Stimulated activated CD8-positive, alpha-beta memory T cell treated with anti-CD3 and anti-CD28 coated beads, Interleukin-12 subunit alpha, Interleukin-12 subunit beta, amount 100 ng/mL, for 1 hour (primary cell): Measurements from ENCODE around the gene HYAL3.

Experiments used
- DNase-seq: peaks from one replicate; pipeline ENCODE4 v3.0.0-alpha.2; 2020; ENCODE audit warnings: low read depth

The HYAL3 gene, protein sequence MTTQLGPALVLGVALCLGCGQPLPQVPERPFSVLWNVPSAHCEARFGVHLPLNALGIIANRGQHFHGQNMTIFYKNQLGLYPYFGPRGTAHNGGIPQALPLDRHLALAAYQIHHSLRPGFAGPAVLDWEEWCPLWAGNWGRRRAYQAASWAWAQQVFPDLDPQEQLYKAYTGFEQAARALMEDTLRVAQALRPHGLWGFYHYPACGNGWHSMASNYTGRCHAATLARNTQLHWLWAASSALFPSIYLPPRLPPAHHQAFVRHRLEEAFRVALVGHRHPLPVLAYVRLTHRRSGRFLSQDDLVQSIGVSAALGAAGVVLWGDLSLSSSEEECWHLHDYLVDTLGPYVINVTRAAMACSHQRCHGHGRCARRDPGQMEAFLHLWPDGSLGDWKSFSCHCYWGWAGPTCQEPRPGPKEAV

DNA sequence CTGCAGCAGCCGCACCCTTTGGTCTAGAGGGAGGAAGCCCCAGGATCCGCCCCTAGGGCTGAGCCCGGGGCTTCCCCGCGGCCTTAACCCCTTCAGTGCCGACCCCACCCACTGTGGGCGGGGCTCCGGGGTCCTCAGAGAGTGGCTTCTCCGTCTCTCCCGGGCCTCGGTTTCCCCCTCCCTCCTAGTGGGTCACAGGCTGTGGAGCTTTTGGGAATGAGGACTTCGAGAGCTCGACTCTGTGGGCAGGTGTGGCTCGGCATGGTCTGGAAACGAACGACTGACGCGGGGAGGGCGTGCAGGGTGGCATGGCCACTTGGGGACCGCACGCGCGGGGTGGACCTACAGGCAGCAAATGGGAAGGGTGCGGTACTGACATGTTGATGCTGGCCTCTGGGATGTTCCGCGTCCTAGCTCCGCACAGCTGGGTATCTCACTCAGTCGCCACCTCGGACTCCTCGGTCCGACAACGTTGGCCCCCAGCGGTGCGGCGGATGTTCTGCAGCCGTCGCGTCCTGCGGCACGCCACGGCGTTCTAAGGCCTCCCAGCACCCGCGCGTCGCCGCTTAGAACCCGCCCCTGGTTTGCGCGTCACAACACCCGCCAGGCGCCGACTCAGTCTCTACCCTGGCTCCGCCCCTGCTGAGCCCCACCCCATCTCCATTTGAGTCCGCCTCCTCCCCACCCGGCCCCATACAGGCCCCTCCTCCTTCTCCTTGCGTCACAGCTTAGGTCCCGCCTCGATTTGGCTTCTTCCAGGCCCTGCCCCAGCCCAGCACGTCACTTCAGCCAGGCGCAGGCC is at the start of gene HYAL3, which contains the start of gene NAA80:
Gene HYAL3 (minus strand): TSS at position 570 of the 802 bp plus-strand sequence. CDS start 3,803 bp downstream, outside the sequence.
Gene NAA80 (minus strand): TSS at position 570 of the 802 bp plus-strand sequence. CDS start 1,942 bp downstream, outside the sequence.
- peak; percentile 99 for DNase-seq

DNA sequence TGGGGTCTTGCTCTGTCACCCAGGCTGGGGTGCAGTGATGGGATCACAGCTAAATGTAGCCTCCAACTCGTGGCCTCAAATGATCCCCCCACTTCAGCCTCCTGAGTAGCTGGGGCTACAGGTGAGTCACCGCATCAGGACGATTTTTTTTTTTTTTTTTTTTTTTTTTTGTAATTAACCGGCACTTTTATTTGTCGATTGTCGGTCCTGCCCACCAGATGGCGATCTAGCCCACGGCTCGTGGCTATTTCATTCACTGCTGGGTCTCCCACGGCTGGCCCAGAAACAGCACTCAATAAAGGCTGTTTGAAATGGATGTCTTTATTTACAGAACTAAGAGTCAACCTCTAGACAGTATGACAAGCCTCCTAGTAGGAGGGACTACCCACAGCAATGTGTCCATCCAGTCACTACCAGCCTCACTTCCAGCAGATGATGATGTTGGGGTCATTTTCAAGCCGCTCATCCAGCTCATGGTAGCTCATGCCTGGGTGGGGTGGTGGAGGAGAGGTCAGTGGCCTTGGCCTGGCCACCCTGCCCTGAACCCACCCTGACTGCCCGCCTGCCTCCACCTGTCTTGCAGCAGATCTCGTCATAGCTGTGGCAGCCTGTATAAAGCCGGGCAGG is 48.1 kb upstream of the HYAL3 start:
- DNase-seq = peak; percentile 60

DNA sequence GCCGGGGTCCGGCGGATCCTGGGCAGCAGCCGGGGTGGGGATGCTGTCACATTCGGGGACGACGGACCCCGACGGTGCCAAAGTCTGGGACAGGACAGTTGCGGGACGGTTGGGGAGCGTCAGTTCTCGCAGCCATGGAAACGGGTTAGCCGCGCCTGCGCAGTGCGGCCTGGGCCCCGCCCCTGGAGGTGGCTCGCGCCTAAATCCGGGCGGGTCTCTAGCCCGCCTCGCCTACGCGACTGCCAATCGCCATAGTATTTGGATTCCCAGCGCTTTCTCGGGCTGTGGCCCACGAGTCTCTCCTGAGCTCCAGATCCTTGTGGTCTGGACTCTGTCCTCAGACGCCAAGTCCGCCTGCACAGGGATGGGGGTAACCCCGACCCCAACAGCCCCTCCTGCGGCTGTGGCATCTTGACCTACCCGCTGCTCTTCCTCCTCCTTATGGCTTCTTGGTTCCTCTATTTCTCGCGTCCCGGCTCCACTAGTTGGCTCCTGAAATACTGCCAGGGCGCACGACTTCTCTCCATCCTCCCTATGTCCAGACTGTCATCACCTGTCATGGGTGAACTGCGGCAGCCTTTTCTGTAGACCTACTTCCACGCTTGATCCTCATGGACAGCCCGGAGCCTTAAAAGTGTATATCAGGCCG is 46.5 kb upstream of the HYAL3 start, which contains the start of gene ZMYND10:
Gene ZMYND10 (minus strand): TSS at position 147 of the 649 bp plus-strand sequence. CDS start 153 bp downstream, outside the sequence.
- peak; percentile 56 for DNase-seq

DNA sequence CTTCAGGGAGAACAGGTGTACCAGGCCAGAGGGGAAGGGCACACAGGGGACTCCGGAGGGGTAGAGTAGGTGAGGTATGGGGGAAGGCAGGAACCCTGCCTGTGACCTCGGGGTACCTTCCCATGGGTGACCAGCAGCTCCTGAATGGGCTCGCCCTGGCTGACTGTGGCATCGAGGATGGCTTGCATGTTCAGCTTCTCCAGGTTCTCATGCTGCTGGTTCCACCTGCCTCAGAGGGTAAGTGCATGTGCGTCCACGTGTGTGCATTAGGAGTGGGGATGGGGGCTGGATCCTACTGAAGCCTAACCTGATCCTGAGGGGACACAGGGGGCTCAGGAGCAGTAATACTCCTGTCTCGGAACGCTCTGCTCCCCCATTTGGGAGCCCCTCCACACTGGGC is 45.8 kb upstream of the HYAL3 start:
- DNase-seq = no peak

DNA sequence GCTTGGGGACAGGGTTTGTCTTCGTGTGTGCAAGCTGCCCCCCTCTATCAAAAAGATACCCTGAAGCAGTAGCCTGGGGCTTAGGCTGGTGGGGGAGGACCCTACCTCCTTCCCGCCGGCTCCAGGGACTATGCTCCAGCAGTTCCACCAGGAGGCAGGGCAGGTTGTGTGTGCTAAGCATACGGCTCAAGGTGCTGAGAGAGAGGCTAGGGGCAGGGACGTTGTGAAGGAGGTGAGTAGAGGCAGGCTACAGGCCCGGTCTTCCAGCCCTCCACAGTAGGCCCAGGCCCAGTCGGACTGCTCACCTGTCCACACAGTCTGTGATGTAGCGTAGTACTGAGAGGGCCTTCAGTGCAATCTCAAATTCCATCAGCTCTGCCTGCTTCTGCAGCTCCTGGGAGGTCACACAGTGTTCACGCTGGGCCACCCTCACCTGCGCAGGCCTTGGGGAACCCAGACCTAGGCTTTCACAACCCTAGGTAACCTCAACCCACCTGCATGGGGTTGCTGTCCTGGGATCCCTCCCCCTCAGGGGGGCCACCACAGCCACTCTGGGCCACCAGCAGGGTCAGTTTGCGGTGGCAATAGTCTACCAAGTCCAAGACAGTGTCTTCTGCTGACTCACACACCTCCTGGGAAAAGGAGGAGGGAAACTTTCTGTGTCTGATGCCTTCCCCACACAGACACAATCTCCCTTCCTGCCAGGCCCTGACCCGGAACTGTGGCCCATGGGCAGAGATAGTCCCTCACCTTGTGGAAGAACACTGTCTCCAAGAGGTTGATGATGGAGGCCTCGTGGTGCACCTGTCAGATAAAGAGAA is 43.8 kb upstream of the HYAL3 start:
- no peak for DNase-seq

DNA sequence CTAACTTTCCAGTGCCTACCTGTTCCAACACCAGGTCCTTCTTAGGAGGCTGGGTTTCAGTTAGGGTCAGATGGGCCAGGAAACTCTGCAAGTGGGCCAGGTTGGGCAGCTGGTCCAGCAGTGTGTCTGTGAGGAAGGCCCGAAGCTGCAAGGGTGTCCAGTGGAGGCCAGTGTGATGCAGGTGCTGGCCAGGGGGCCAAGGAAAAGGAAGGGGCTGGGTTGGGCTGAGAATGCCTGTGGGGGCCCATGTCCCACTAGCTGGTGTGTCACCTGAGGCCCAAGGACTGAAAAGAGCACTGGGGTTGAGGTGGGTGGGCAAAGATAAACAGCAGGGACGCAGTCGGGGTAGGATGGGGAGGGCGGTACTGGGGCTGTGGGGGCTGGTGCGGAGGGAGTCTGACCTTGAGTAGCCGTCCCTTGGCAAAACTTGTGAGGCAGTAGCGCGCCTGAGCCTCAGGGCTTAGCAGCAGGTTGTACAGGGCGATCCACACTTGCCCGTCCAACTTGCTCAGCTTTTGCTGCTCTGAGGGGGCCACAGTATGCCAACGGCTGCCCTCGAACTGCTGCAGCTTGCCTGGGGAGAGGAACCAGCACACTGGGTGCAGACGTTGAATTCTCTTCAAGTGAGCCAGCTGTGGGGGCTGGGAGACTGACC is 42.9 kb upstream of the HYAL3 start:
- DNase-seq = no peak

DNA sequence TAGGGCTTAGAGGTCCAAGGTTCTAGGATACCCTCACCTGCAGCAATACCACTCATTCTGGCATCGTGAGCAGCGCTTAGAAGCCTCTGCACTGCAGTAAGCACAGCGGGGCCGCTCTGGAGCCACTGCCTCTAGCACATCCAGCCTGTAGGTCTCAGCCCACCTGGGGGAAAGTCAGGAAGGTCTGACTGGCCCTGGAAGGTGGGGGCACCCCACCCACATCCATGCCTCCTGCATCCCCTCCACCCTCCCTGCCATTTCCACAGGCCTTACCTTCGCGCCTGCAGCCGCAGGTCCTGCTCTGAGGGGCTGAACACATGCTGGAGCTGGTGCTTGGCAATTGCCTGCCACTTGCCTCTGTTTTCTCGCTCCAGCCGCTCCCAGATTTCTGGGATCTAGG is 42.3 kb upstream of the HYAL3 start:
- DNase-seq = no peak

DNA sequence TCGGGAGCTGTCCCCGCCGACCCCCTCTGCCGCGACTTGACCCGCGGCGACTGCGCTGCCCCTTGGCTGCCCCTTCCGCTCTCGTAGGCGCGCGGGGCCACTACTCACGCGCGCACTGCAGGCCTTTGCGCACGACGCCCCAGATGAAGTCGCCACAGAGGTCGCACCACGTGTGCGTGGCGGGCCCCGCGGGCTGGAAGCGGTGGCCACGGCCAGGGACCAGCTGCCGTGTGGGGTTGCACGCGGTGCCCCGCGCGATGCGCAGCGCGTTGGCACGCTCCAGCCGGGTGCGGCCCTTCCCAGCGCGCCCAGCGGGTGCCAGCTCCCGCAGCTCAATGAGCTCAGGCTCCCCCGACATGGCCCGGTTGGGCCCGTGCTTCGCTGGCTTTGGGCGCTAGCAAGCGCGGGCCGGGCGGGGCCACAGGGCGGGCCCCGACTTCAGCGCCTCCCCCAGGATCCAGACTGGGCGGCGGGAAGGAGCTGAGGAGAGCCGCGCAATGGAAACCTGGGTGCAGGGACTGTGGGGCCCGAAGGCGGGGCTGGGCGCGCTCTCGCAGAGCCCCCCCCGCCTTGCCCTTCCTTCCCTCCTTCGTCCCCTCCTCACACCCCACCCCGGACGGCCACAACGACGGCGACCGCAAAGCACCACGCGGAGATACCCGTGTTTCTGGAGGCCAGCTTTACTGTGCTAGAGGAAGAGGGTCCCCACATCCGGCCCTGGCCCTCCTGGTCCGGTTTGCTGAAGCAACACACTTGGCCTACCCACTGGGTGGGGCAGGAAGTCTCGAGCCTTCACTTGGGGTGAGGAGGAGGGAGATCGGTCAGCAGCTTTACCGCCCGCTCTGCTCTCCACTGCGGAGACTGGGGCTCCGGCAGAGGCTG is 41.5 kb upstream of the HYAL3 start, which contains the start of gene RASSF1:
Gene RASSF1 (minus strand): TSS at position 389 of the 882 bp plus-strand sequence. CDS start 31 bp downstream, at position 358.
- DNase-seq = no peak

DNA sequence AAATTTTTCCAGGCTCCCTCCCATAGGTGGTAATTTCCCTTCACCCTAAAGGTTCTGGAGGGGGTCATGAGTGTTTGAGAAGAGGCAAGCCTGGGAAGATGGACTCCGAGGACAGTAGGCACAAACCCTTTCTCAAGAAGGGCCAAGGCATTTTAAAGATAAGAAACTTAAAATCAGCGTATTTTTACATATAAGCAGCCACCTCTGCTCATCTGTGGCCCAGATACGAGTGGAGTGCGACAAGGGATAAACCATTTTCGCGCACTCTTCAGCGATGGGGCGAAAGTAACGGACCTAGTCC is 40.9 kb upstream of the HYAL3 start:
- DNase-seq = no peak

DNA sequence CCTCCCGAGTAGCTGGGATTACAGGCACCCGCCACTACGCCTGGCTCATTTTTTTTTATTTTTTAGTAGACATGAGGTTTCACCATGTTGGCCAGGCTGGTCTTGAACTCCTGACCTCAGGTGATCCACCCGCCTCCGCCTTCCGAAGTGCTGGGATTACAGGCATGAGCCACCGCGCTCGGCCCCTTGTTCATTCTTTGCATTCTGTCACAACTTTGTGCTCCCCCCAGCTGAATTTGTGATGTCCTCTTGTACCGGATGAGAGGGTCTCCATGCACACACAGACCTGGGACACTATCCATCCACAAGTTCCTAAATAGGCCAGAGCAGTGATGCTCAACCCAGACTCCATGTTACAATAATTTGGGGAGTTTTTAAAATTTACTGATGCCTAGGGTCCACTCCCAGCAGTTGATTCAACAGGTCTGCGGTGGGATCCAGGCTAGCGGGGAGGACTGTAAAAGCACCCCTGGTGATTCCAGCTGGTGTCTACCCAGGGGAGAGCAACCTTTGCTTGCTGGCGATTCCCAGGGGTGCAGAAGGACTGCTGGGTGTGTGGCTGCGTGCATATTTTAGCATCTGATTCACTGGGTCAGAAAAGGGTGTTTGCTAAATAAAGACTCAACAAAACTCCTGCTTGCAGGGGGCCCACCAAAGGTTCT is 40.4 kb upstream of the HYAL3 start:
- no peak for DNase-seq

DNA sequence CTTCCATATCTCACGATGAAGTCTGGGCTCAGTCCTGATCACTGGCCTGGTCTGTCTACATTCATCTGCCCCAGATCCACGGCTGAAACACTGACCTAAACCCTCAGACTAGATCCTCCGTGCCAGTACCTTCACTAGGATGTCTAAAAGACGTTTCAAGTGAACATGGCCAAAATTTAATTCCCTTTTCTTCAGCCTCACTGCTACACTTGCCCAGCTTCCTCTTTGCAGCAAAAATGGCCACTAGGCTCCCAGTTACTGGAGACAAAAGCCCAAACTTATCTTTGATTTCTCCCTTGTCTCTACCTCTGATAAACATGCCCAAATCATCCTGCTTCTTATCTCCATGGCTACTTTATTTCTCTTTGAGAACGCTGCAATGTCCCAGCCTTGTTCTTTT is 39.8 kb upstream of the HYAL3 start:
- no peak for DNase-seq

DNA sequence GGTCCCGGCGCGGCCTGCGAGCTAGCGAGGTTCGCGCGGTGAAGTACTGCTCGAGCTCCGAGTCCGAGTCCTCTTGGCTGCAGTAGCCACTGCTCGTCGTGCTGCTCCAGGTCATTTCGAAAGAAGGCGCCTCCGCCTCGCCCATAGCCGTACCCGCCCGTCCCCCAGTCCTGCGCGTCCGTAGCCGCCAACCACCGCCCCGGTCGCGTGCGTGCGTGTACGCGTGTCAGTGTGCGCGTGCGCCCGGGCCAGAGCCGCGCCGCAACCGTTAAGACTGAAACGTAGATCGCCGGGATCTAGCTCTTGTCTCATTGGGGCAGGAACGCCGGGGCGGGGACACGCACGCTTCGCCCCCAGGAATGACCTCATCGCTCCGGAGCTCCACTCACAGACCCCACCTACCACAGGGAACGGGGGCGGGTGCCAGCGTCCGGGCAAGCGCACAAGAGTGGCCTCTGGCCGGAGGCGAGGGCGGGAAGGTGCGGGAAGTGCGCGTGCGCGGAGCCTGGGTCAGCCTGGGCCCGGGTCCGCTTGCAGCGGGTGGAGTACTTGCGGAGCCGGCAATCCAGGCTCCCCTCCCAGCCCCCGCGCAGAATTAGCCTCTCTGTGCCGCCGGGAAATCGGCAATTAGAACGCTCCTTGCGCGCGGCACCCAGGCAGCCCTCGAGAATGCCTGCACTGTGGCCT is 38.1 kb upstream of the HYAL3 start:
- peak; percentile 82 for DNase-seq

DNA sequence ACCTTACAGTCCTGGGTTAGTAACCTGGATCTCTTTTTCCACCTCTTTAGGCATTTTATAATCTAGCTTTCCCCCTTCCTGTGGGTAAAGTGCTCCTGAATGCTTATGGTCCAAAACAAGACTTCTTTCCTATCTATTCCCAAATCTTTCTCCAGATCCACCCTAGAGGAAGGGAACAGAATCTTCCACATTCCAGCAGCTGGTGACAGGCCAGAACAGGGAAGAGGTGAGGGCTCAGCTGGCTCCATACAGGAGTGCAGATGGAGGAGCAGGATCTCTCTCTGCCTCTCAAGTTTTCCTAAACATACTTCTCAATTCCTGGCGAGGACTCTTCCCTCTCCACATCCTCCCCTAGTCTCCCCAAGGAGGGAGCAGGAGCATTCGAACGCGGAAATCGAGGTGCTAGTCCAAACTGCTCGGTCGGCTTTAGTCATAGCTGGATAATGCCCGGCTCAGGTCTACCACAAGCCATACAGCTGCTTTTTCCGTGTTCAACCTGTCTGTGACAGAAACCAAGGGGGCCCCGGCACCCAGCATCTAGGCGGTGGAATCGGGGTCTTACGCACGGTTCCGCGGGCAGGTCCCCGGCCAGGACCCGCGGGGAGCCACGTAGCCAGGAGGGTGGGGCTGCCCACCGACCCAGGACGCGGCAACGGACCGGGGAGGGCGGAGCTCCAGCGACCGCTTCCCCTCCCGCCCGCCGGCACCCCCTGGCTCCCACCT is 37.4 kb upstream of the HYAL3 start:
- DNase-seq = no peak

DNA sequence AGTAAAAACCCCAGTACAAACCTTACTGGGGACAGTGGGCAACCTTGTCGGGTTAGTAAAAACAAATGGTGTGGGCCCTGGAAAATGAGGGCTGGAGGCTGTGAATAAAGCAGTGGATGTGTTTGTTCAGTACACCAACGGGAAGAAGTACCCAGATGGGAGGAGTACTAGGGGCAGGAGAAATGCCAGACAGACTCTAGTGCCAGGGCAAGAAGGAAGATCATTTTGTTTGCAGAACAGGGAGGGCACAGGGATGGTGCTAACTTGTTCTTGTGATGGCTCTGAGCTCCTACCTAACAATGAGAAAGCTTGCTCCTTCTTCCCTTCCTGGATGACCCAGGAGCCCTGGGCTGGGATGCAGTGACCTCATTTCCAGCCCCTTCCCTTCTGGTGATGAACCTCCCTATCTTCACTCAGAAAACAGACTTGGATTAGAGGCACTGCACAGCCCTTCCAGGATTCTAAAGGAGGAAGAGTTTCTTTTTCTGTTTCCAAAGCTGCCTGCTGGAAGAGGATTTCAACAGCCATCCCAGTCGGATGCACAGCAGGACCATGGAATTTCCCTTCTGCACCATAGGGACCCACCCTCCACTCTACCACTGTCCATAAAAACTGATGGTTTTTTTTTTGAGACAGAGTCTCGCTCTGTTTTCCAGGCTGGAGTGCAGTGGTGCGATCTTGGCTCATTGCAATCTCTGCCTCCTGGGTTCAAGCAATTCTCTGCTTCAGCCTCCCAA is 35.3 kb upstream of the HYAL3 start:
- no peak for DNase-seq

DNA sequence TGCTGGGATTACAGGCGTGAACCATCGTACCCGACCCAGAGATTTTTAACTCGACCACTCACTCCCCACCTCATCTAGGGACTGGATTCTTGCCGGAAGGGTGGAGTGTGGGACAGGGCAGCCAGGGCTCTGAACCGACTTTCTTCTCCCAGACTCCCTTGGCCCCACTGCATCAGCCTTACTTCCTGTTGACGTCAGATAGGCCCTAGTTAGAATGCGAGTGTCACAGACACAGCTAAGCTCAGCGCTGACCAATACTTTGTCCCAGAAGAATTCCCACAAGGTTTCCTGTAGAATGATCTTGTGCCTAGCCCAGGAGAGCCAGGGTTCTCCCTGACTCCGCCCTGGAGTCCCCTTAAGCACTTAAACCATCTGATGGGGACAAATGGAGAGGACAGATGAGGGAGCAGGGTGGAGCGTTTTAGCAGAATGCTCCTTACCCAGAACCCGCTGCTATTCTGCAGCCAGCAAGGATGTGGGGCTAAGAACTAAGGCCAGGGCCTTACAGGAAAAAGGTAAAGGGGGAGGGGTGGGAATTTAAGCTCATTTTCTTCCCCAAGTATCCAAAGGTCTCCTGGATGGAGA is 34.6 kb upstream of the HYAL3 start:
- no peak for DNase-seq

DNA sequence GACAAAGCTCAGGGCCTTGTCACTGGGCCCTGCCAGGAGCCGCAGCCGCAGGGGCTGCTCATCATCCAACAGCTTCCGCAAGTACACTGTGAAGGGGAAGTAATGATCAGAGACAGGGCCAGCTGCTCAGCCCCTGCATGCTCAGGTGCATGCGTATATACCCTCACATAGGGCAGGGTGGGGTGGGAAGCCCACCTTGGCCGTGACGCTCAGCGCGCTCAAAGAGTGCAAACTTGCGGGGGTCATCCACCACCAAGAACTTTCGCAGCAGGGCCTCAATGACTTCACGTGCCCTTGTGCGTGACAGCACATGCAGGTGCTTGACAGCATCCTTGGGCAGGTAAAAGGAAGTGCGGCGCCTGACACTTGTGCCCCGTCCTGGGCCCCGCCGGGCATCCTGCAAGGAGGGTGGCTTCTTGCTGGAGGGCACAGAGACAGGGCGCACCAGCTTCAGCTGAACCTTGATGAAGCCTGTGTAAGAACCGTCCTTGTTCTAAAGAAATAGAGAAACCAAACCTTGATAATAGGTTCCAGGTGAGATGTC is 32.2 kb upstream of the HYAL3 start:
- no peak for DNase-seq
